Activated T-helper 1 cell treated with anti-CD3 and anti-CD28 coated beads, Interleukin-2, amount 50 U/mL, for 16 hours (primary cell): ENCODE measurements around the gene TNFRSF12A.

ENCODE experiments used
- DNase-seq, 2 donors: peaks; one replicate each; pipeline ENCODE4 v3.0.0-alpha.2; 2020; ENCODE audit warnings: low read depth in 1 of 2, low spot score in 1 of 2

Gene TNFRSF12A

GRCh38 chr16:3020247-3020603, at the start of gene TNFRSF12A:
TSS of gene TNFRSF12A (plus strand) at chr16:3020368. CDS start at chr16:3020398, 30 bp downstream.
- peak; percentile 24 to 56 for DNase-seq

- DNase-seq, result no peak
These were observed 49.6 kb upstream of the TNFRSF12A start for GRCh38 chr16:2970563-2970962.

- DNase-seq, result no peak
These were observed 48.8 kb upstream of the TNFRSF12A start for GRCh38 chr16:2971134-2971984.

- no peak for DNase-seq
These were observed 48.0 kb upstream of the TNFRSF12A start for GRCh38 chr16:2971985-2972784.

- DNase-seq, result no peak
These were observed 47.1 kb upstream of the TNFRSF12A start for GRCh38 chr16:2973093-2973492.

- DNase-seq, result no peak
These were observed 46.4 kb upstream of the TNFRSF12A start for GRCh38 chr16:2973605-2974318.

GRCh38 chr16:2974319-2975056, 45.7 kb upstream of the TNFRSF12A start:
- no peak for DNase-seq

GRCh38 chr16:2975161-2975795, 44.9 kb upstream of the TNFRSF12A start:
- DNase-seq, result no peak

GRCh38 chr16:2976201-2976600, 44.0 kb upstream of the TNFRSF12A start:
- no peak for DNase-seq

GRCh38 chr16:2976673-2977072, 43.5 kb upstream of the TNFRSF12A start:
- no peak for DNase-seq

GRCh38 chr16:2977440-2977839, 42.7 kb upstream of the TNFRSF12A start:
- no peak for DNase-seq

- DNase-seq, result no peak
These were observed 40.4 kb upstream of the TNFRSF12A start for GRCh38 chr16:2979669-2980226.

GRCh38 chr16:2980227-2981176, 39.7 kb upstream of the TNFRSF12A start, which contains the start of gene PKMYT1:
TSS of gene PKMYT1 (minus strand) at chr16:2980446. CDS start at chr16:2979657, 789 bp downstream.
- peak; percentile 87 to 96 for DNase-seq

- no peak for DNase-seq
These were observed 38.8 kb upstream of the TNFRSF12A start for GRCh38 chr16:2981177-2981898.

- no peak for DNase-seq
These were observed 38.3 kb upstream of the TNFRSF12A start for GRCh38 chr16:2981899-2982250.

GRCh38 chr16:2982402-2982801, 37.8 kb upstream of the TNFRSF12A start:
- DNase-seq, result no peak

GRCh38 chr16:2983706-2984136, 36.4 kb upstream of the TNFRSF12A start:
- peak; percentile 30 to 62 for DNase-seq

GRCh38 chr16:2985462-2985861, 34.7 kb upstream of the TNFRSF12A start:
- no peak for DNase-seq
